ENCODE data around the gene TBC1D1. TPM values are rescaled to one million over a fixed set of nuclear protein-coding genes. Genes with fewer than 3 reads are reported as not detected.

The TBC1D1 gene
- total RNA-seq, 4 donors from 2014 or later, result 15.9 to 24.0 (median 20.0) TPM

- 28 to 33% methylated on average over 6 of the region's 6 CpGs for WGBS, 2 donors
- intact Hi-C loops (cut with DNase I; ENCODE audit: low total_unique reads), result no loop called here
Observed at GRCh38 chr4:38114386-38115150, 223.7 kb downstream of the TBC1D1 start.

GRCh38 chr4:38115601-38116000 lies 224.7 kb downstream of the TBC1D1 start:
- DNase-seq (ENCODE audit: low spot score in 2 of 2), result no peak
- 91 to 93% methylated on average over 5 of the region's 5 CpGs for WGBS, 2 donors
- intact Hi-C loops (cut with DNase I; ENCODE audit: low total_unique reads), result no loop called here
- TF ChIP-seq POLR2A (IDR thresholded peaks at IDR 0.05) (no peak), CTCF (IDR thresholded peaks at IDR 0.05) (no peak)
- H3K4me3 ChIP-seq (ENCODE audit: low read depth, poor library complexity, severe bottlenecking), result no peak overlapping the region

More at GRCh38 chr4:38114386-38115150, 223.7 kb downstream of the TBC1D1 start:
- no peak overlapping the region for H3K4me3 ChIP-seq (ENCODE audit: low read depth, poor library complexity, severe bottlenecking)
- DNase-seq (ENCODE audit: low spot score in 2 of 2), result peak in 1 of 2 donors; percentile 30
- TF ChIP-seq CTCF (IDR thresholded peaks at IDR 0.05) (no peak), POLR2A (IDR thresholded peaks at IDR 0.05) (no peak)

- H3K4me3 ChIP-seq (ENCODE audit: low read depth, poor library complexity, severe bottlenecking), result no peak overlapping the region
- WGBS, 2 donors, result 50 to 54% methylated on average over 4 of the region's 4 CpGs
- intact Hi-C loops (cut with DNase I; ENCODE audit: low total_unique reads), result no loop called here
- DNase-seq (ENCODE audit: low spot score in 2 of 2), result no peak
- TF ChIP-seq CTCF (IDR thresholded peaks at IDR 0.05), result no peak
- TF ChIP-seq POLR2A (IDR thresholded peaks at IDR 0.05), result no peak
Observed at GRCh38 chr4:38117591-38117990, 226.7 kb downstream of the TBC1D1 start.

GRCh38 chr4:38119668-38120385 lies 228.9 kb downstream of the TBC1D1 start:
- intact Hi-C loops (cut with DNase I; ENCODE audit: low total_unique reads), result no loop called here
- 72 to 74% methylated on average over 7 of the region's 7 CpGs for WGBS, 2 donors
- TF ChIP-seq POLR2A (IDR thresholded peaks at IDR 0.05) (no peak), CTCF (IDR thresholded peaks at IDR 0.05) (no peak)
- no peak overlapping the region for H3K4me3 ChIP-seq (ENCODE audit: low read depth, poor library complexity, severe bottlenecking)
- DNase-seq (ENCODE audit: low spot score in 2 of 2), result no peak

GRCh38 chr4:38120772-38121171 lies 229.9 kb downstream of the TBC1D1 start:
- no peak for DNase-seq (ENCODE audit: low spot score in 2 of 2)
- WGBS, 2 donors, result 80 to 95% methylated on average over 4 of the region's 4 CpGs
- intact Hi-C loops (cut with DNase I; ENCODE audit: low total_unique reads), result no loop called here

More at GRCh38 chr4:38120772-38121171, 229.9 kb downstream of the TBC1D1 start:
- no peak for TF ChIP-seq POLR2A (IDR thresholded peaks at IDR 0.05)
- TF ChIP-seq CTCF (IDR thresholded peaks at IDR 0.05), result no peak
- no peak overlapping the region for H3K4me3 ChIP-seq (ENCODE audit: low read depth, poor library complexity, severe bottlenecking)
